KMS-11 (cell line): ENCODE measurements around the gene GSC.
A peak's percentile ranks its signal among the peaks of the same experiment; 100 is the strongest.

Experiments
- H2AFZ ChIP-seq: fragments of 200-600 bp; sonication (generic); 2 replicates; pipeline ENCODE4 v1.6.1; 2016; ENCODE audit warnings: antibody characterized with exemption, mixed run types, low read depth
- H3K27ac ChIP-seq: fragments of 200-600 bp; sonication (generic); 2 replicates; pipeline ENCODE4 v1.6.1; 2016; ENCODE audit warnings: mild to moderate bottlenecking, mixed run types
- H3K27me3 ChIP-seq: fragments of 200-600 bp; sonication (generic); 2 replicates; pipeline ENCODE4 v1.6.1; 2017; ENCODE audit warnings: mild to moderate bottlenecking, low read depth, mixed run types, moderate library complexity; ENCODE audit not compliant: insufficient read depth
- H3K36me3 ChIP-seq: fragments of 200-600 bp; sonication (generic); 2 replicates; pipeline ENCODE4 v1.6.1; 2017; ENCODE audit warnings: mild to moderate bottlenecking, mixed run types; ENCODE audit not compliant: insufficient read depth
- H3K4me1 ChIP-seq: fragments of 200-600 bp; sonication (generic); 2 replicates; pipeline ENCODE4 v1.6.1; 2016; ENCODE audit warnings: mild to moderate bottlenecking, low read depth, mixed run types; ENCODE audit not compliant: poor library complexity, severe bottlenecking
- H3K4me2 ChIP-seq: fragments of 200-600 bp; sonication (generic); 2 replicates; pipeline ENCODE4 v1.7.0; 2016; ENCODE audit warnings: mild to moderate bottlenecking, mixed run types
- H3K4me3 ChIP-seq: fragments of 200-600 bp; sonication (generic); IDR thresholded peaks from 2 replicates; pipeline ENCODE4 v1.6.1; 2017; ENCODE audit warnings: low read depth, low read length, mixed read lengths; ENCODE audit not compliant: insufficient read depth
- H3K79me2 ChIP-seq: fragments of 200-600 bp; sonication (generic); 2 replicates; pipeline ENCODE4 v1.6.1; 2016; ENCODE audit warnings: low read depth, mixed run types; ENCODE audit not compliant: insufficient read depth
- H3K9ac ChIP-seq: fragments of 200-600 bp; sonication (generic); 2 replicates; pipeline ENCODE4 v1.6.1; 2016; ENCODE audit warnings: mild to moderate bottlenecking, mixed run types
- H4K20me1 ChIP-seq: fragments of 200-600 bp; sonication (generic); 2 replicates; pipeline ENCODE4 v1.6.1; 2016; ENCODE audit warnings: mild to moderate bottlenecking, mixed run types; ENCODE audit not compliant: insufficient read depth
- TF ChIP-seq, protein P1 (sequence below): fragments of 200-600 bp; sonication (generic); conservative IDR thresholded peaks from 2 replicates; pipeline ENCODE4 v1.6.1; 2017; ENCODE audit warnings: low read depth, mild to moderate bottlenecking, antibody characterized with exemption, low read length, moderate library complexity, mixed read lengths

GSC gene

DNA sequence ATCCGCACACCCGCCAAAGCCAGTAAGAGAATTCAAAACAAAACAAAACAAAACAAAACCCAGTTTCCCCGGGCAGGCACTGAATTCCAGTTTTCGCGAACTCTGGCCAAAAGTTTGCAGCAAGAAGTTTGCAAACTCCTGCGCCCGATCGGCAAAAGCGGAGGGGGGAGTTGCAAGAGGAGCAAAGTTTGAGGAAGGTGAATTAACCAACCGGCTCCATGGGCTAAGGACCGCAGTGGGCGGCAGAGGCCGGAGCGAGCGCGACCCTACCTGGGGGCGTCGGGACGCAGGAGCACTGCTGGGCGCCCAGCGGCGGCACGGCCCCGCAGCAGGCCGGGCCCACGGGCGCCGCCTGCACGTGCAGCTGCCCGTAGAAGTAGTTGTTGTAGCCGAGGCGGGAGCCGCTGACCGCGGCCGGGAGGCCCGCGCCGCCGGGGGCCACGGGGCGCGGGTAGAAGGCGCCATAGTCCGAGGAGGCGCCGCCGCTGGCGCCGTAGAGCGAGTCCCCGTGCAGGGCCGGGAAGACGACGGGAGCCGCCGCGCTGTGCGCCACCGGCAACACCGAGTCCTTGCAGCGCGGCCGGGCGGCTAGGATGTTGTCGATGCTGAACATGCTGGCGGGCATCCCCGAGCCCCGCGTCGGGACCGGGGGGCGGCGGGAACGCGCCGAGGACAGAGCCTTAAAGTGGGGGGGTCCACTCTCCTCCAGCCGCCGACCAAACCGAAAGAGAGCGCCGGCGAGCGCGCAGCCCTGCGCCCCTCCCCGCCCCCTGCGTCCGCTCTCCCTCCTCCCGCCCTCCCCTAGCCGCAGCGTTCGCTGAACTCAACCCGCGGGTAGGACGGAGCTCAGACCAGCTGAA, at the start of gene GSC:
TSS of gene GSC (minus strand) at position 723 of the 860 bp plus-strand sequence. CDS start at position 625, 98 bp downstream.
- Histone ChIP-seq H3K4me1 (no peaks in the 10 kb centered on the region), H3K9ac (peak within 1 kb of the TSS; percentile 27; the same call in 1 of the 2 replicates), H3K27ac (no peak within 1 kb of the TSS), H3K79me2 (no peaks in the 10 kb centered on the region), H3K4me2 (peak within 1 kb of the TSS; percentile 25; the same call in 1 of the 2 replicates), H3K27me3 (no peaks in the 10 kb centered on the region), H3K4me3 (no peak within 1 kb of the TSS), H3K36me3 (no peaks in the 10 kb centered on the region), H2AFZ (peak within 1 kb of the TSS; percentile 71), H4K20me1 (no peaks in the 10 kb centered on the region)
- TF ChIP-seq, protein P1, sequence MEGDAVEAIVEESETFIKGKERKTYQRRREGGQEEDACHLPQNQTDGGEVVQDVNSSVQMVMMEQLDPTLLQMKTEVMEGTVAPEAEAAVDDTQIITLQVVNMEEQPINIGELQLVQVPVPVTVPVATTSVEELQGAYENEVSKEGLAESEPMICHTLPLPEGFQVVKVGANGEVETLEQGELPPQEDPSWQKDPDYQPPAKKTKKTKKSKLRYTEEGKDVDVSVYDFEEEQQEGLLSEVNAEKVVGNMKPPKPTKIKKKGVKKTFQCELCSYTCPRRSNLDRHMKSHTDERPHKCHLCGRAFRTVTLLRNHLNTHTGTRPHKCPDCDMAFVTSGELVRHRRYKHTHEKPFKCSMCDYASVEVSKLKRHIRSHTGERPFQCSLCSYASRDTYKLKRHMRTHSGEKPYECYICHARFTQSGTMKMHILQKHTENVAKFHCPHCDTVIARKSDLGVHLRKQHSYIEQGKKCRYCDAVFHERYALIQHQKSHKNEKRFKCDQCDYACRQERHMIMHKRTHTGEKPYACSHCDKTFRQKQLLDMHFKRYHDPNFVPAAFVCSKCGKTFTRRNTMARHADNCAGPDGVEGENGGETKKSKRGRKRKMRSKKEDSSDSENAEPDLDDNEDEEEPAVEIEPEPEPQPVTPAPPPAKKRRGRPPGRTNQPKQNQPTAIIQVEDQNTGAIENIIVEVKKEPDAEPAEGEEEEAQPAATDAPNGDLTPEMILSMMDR: no peak

DNA sequence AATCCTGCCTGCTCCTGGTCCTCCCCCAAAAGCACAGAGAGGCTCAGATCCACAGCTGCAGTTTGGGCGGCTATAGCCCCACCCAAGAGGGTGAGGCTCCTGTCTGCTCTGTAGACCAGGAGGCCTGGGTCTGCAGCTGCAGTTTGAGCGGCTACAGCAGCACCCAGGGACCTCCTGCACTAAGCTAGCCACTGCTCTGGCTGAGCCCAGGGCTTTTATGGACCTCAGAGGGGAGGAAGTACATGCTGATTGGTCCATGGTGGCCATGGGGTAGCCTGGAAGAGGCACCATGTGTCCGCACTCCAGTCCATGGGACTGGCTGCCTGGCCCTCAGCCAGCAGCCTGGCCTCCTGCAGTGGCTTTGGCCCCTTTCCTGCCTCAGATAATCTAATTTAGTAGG, 49.6 kb upstream of the GSC start:
- TF ChIP-seq, protein P1: no peak
- no peak overlapping the region for H2AFZ ChIP-seq
- H3K27me3 ChIP-seq: no peaks in the 10 kb centered on the region
- no peaks in the 10 kb centered on the region for H3K4me1 ChIP-seq
- no peak overlapping the region for H3K4me2 ChIP-seq
- H3K36me3 ChIP-seq: no peaks in the 10 kb centered on the region
- no peaks in the 10 kb centered on the region for H3K79me2 ChIP-seq
- no peak overlapping the region for H3K27ac ChIP-seq
- H3K4me3 ChIP-seq: no peak overlapping the region
- H4K20me1 ChIP-seq: no peaks in the 10 kb centered on the region
- H3K9ac ChIP-seq: no peak overlapping the region

DNA sequence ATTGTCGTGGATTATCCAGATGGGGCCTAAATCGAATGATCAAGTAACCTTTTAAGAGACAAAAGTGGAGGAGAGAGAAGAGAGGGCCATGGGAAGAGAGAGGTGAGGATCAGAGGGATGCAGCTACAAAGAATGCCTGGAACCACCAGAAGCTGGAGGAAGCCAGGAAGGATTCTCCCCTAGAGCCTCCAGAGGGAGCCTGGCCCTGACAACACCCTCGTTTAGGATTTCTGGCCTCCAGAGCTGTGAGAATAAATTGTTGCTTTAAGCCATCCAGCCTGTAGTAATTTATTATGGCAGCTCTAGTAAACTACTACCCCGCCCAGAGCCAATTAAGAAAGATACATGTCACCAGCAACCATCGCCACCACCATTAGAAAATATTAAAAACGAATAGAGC, 46.2 kb upstream of the GSC start:
- no peaks in the 10 kb centered on the region for H3K27me3 ChIP-seq
- H2AFZ ChIP-seq: no peak overlapping the region
- H3K4me1 ChIP-seq: no peaks in the 10 kb centered on the region
- H4K20me1 ChIP-seq: no peaks in the 10 kb centered on the region
- TF ChIP-seq, protein P1: no peak
- no peaks in the 10 kb centered on the region for H3K36me3 ChIP-seq
- no peak overlapping the region for H3K4me2 ChIP-seq
- no peak overlapping the region for H3K4me3 ChIP-seq
- no peak overlapping the region for H3K9ac ChIP-seq
- no peak overlapping the region for H3K27ac ChIP-seq
- no peaks in the 10 kb centered on the region for H3K79me2 ChIP-seq

DNA sequence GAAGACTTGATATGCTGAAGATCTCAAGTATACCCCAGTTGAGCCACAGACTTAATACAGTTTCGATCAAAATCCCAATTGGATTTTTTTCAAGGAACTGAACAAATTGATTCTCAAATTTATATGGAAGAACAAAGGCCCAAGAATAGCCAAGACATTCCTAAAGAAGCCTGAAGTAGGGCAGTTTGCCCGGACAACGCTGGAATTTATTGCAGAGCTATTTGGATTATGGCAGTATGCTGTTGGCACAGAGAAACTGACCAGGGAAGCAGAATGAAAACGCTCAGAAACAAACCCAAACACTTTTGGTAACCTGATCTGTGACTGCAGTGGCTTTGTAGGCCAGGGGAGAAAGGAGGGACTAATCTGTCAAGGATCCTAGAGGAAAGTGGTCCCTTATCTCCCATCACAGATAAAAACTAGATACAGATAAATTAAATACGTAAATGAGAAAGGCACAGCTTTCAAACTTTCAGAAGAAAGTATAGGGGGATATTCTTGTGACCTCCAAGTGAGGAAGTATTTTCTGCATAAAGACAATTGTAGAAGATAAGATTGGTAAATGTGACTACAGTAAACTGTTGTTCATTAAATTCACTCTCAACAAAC, 35.9 kb upstream of the GSC start:
- Histone ChIP-seq H3K4me3 (no peak overlapping the region), H4K20me1 (no peaks in the 10 kb centered on the region), H3K36me3 (no peaks in the 10 kb centered on the region), H3K27ac (no peak overlapping the region), H3K4me1 (no peaks in the 10 kb centered on the region), H3K27me3 (no peaks in the 10 kb centered on the region), H3K9ac (no peak overlapping the region), H2AFZ (no peak overlapping the region), H3K79me2 (no peaks in the 10 kb centered on the region), H3K4me2 (no peak overlapping the region)
- TF ChIP-seq, protein P1: no peak
